Ovary (tissue), 9 donors: ENCODE results near the gene USP24. TPM values are rescaled to one million over a fixed set of nuclear protein-coding genes. Genes with fewer than 3 reads are reported as not detected.

Experiments used
- DNase-seq, 5 donors: peaks; one replicate each; pipeline ENCODE4 v3.0.0-alpha.2; 2019 to 2020
- H3K27ac ChIP-seq, 2 donors: fragments of 200-600 bp; one replicate each; pipeline versions ENCODE4 v1.5.1 to v1.8.0; 2019 to 2022
- H3K27me3 ChIP-seq: fragments of 200-600 bp; one replicate; pipeline ENCODE4 v1.8.0; 2022
- H3K36me3 ChIP-seq: fragments of 200-600 bp; sonication (generic); one replicate; pipeline ENCODE4 v1.5.1; 2019
- H3K4me1 ChIP-seq: one replicate; pipeline ENCODE4 v1.8.1; 2013; ENCODE audit warnings: mild to moderate bottlenecking, moderate library complexity; ENCODE audit not compliant: insufficient read depth
- H3K4me3 ChIP-seq: fragments of 200-600 bp; sonication (generic); one replicate; pipeline ENCODE4 v1.5.1; 2017
- H3K9me3 ChIP-seq, 2 donors: fragments of 200-600 bp in 1 of 2; sonication (generic) in 1 of 2; one replicate each; pipeline versions ENCODE4 v1.5.1 to v1.8.1; 2013 to 2019; ENCODE audit warnings: mild to moderate bottlenecking in 1 of 2, moderate library complexity in 1 of 2
- CTCF ChIP-seq, 3 donors: fragments of 450-650 bp in 2 of 3; fragments of 200-600 bp in 1 of 3; IDR thresholded peaks; one replicate each; pipeline versions ENCODE4 v1.5.1 to v1.8.0; 2016 to 2022; ENCODE audit warnings: antibody characterized with exemption in 3 of 3, mild to moderate bottlenecking in 1 of 3
- EP300 ChIP-seq: sonication (generic); formaldehyde crosslinking; IDR thresholded peaks from one replicate; pipeline ENCODE4 v1.6.1; 2017; ENCODE audit warnings: antibody characterized with exemption
- POLR2A ChIP-seq: fragments of 450-650 bp; IDR thresholded peaks from one replicate; pipeline ENCODE4 v1.6.1; 2017; ENCODE audit warnings: antibody characterized with exemption, mild to moderate bottlenecking, moderate library complexity
- WGBS, 3 donors: extraction: QIAGEN DNeasy Blood & Tissue Kit in 1 of 3; methylation state at CpG; one replicate each; pipeline versions ENCODE4 v1.1.5 to v1.1.7; 2013 to 2017; 5-methylcytosine and 5-hydroxymethylcytosine counted together
- intact Hi-C, 4 donors: fragments of 100-400 bp; cut with DNase I; formaldehyde crosslinking; loops; one replicate each; pipeline versions ENCODE4 v1.11.0 to v1.15.1; 2022 to 2023
- polyA plus RNA-seq, 2 donors: library from polyadenylated mRNA; stranded (reverse); fragments of 200-250 nt in 1 of 2; fragments of 350-450 nt in 1 of 2; fragmentation: Illumina TruSeq in 1 of 2; extraction: RNeasy Lipid Tissue Mini Kit (QIAGEN cat#74804) in 1 of 2; gene quantifications; one replicate each; pipeline ENCODE4 v1.2.3, GENCODE V29; 2013 to 2014
- total RNA-seq, 7 donors: library from RNA; depleted of rRNA in 2 of 7; stranded (reverse); fragments of >200 nt in 2 of 7; fragmentation: NEBNext Ultra II Directional in 3 of 7; extraction: Animal tissue kit (Norgen Biotek cat#: 25700) in 3 of 7; gene quantifications; one replicate each; pipeline versions ENCODE4 v1.1.0 to v1.2.4, GENCODE V29; 2016 to 2023
- donor health status: DM: no; HTN: no; CAD: no; lungs with moderate emphysema.
- donor health status: DM: no; HTN: no; CAD: no.
- donor health status: Bipolar disorder and iron deficiency.
- donor health status: DM: yes; HTN: yes; CAD: no.
- donor health status: DM: no; HTN: no; CAD: no.
- donor health status: DM: yes; HTN: yes; CAD: no.

Gene USP24
- total and polyA plus RNA-seq, 9 donors: 11.5 to 51.4 (median 33.5) TPM

GRCh38 chr1:55179177-55179835 lies 35.9 kb downstream of the USP24 start:
- no peaks in the 10 kb centered on the region for H3K4me1 ChIP-seq
- DNase-seq: no peak
- intact Hi-C loops: no loop called here
- H3K36me3 ChIP-seq: no peaks in the 10 kb centered on the region
- WGBS, 3 donors: 94 to 99% (median 95%) methylated on average over 3 of the region's 3 CpGs
- H3K9me3 ChIP-seq: no peaks in the 10 kb centered on the region
- no peak overlapping the region for H3K27ac ChIP-seq
- no peak overlapping the region for H3K4me3 ChIP-seq
- TF ChIP-seq POLR2A (no peak), EP300 (no peak), CTCF (IDR thresholded peaks at IDR 0.05) (no peak)
- H3K27me3 ChIP-seq: no peaks in the 10 kb centered on the region

GRCh38 chr1:55172687-55173086 lies 42.5 kb downstream of the USP24 start:
- no peaks in the 10 kb centered on the region for H3K27me3 ChIP-seq
- H3K36me3 ChIP-seq: no peaks in the 10 kb centered on the region
- DNase-seq: no peak
- no peaks in the 10 kb centered on the region for H3K9me3 ChIP-seq
- TF ChIP-seq CTCF (IDR thresholded peaks at IDR 0.05) (no peak), EP300 (no peak), POLR2A (no peak)
- 83 to 90% (median 90%) methylated on average over 3 of the region's 3 CpGs for WGBS, 3 donors
- no peak overlapping the region for H3K4me3 ChIP-seq
- H3K27ac ChIP-seq: no peak overlapping the region
- H3K4me1 ChIP-seq: no peaks in the 10 kb centered on the region
- intact Hi-C loops: no loop called here

GRCh38 chr1:55172272-55172671 lies 42.9 kb downstream of the USP24 start:
- no peaks in the 10 kb centered on the region for H3K27me3 ChIP-seq
- H3K4me3 ChIP-seq: no peak overlapping the region
- H3K4me1 ChIP-seq: no peaks in the 10 kb centered on the region
- 69 to 76% (median 73%) methylated on average over 2 of the region's 2 CpGs for WGBS, 3 donors
- H3K27ac ChIP-seq: no peak overlapping the region
- TF ChIP-seq CTCF (IDR thresholded peaks at IDR 0.05): no peak
- TF ChIP-seq EP300: no peak
- no peak for TF ChIP-seq POLR2A
- DNase-seq: no peak
- no peaks in the 10 kb centered on the region for H3K9me3 ChIP-seq
- H3K36me3 ChIP-seq: no peaks in the 10 kb centered on the region
- intact Hi-C loops: no loop called here

- intact Hi-C loops: no loop called here
- WGBS, 3 donors: 84 to 89% (median 84%) methylated on average over 3 of the region's 3 CpGs
- Histone ChIP-seq H3K36me3 (no peaks in the 10 kb centered on the region), H3K27ac (no peak overlapping the region), H3K9me3 (no peaks in the 10 kb centered on the region), H3K27me3 (no peaks in the 10 kb centered on the region), H3K4me1 (no peaks in the 10 kb centered on the region), H3K4me3 (no peak overlapping the region)
- TF ChIP-seq EP300: no peak
- TF ChIP-seq POLR2A: no peak
- TF ChIP-seq CTCF (IDR thresholded peaks at IDR 0.05): no peak
- no peak for DNase-seq
Measured at GRCh38 chr1:55171694-55172093, 43.5 kb downstream of the USP24 start.
